HG02973 (cell line): ENCODE results near the gene IL13RA1.
A peak's percentile ranks its signal among the peaks of the same experiment; 100 is the strongest.
"Not testable (repeated sequence)": the region's sequence is repeated elsewhere in the genome, so short reads cannot be mapped to it uniquely, and the experiment has no call there.

ENCODE experiments used
- ATAC-seq: cut with Tn5 transposase; IDR thresholded peaks from one replicate; pipeline ENCODE4 v1.9.1; 2021; ENCODE audit warnings: moderate library complexity; ENCODE audit not compliant: unreplicated experiment

IL13RA1 gene

DNA sequence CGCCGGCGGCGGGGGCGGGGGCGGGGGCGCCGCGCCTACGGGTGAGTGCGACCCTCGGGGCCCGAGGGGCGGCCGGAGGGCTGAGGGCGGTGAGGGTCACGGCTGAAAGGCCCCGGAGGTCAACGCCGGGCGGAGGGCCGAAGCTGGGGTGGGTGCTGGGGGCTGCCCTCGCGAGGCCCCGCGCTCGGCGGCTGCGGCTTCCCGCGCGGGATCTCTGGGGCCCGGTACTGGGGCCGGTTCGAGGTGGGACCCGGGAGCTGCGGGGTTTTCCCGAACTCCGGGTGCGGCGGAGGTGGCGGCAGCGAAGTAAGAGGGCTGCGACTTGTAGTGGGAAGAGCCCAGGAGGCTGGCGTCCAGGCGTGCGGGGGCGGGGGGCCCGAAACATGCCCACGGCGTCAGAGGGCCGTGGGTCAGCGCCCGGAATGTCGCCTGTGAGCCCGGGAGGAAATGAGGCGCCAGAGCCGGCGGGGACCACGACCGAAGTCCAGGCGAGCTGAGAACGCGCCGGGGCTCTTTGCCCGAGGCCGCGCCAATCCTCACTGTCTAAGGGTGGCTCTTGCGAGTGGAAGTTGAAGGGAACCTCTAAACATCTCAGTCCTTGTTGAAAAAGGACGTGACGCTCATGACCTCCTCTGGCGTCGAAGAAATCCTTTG, 407 bp downstream of the IL13RA1 start:
- no peak for ATAC-seq

DNA sequence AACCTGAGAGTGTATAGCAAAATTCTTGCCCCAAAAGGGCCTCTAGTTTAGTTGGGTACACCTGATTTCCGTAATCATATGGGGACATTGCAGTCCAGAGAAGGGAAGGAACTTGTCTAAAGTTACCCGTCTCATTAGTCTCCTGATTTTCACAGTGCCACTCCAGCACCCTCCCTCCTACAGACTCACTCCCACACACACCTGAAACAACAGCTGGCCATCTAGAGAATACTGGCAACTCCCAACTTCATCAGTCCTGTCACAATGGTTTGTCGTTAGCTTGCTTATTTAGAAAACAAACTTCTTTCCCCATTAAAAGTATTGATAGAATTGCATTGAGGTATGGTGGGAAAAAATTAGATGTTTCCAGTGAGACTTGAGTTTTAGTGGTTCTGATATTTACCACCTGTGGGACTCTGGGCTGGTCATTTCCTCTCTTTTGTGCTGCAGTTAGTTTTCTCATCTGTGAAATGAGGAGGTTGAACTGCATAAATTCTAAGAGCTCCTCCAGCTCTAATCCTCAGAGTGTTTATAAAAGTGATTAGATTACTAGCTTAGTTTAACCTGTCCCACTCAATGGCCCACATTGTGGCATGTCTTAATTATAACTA, 1.7 kb downstream of the IL13RA1 start:
- no peak for ATAC-seq

DNA sequence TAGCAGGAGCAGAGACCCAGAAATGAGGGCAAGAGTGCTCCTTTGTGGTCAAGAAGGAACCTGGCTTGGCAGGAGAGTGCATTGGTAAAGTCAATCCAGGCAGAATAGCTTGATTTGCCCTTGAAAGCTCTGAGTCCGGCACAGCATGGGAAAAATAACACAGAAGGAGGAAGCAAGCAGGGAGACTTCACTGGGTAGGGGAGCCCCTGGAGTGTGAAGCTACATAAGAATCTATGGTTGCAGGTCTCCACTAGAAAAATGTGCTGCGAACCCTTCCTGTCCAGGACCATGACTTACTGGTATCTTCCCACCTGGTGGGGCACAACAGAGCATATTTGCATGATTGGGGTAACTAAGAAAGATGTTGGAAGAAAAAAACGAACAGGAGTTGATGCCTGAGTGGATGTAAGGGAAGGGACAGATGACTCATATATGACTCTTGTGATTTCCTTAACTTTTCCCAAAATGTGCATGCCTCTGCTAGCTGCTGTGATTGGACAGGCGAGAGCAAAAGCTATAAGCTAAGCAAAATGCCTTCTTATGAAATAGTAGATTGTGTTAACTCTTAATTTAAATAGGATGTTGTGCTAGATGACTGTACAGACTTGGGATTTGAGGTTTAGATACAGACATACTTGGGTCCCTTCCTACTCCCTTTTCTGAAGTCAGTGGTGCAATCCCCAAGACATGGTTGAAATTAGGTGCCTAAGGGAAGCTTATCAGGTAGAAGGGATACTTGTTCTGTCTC, 3.3 kb downstream of the IL13RA1 start:
- ATAC-seq = no peak

DNA sequence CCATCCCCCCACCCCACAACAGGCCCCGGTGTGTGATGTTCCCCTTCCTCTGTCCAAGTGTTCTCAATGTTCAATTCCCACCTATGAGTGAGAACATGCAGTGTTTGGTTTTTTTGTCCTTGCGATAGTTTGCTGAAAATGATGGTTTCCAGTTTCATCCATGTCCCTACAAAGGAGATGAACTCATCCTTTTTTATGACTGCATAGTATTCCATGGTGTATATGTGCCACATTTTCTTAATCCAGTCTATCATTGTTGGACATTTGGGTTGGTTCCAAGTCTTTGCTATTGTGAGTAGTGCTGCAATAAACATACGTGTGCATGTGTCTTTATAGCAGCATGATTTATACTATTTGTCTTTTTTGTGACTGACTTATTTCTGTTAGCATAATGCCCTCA, 5.1 kb downstream of the IL13RA1 start:
- not testable (repeated sequence) for ATAC-seq

DNA sequence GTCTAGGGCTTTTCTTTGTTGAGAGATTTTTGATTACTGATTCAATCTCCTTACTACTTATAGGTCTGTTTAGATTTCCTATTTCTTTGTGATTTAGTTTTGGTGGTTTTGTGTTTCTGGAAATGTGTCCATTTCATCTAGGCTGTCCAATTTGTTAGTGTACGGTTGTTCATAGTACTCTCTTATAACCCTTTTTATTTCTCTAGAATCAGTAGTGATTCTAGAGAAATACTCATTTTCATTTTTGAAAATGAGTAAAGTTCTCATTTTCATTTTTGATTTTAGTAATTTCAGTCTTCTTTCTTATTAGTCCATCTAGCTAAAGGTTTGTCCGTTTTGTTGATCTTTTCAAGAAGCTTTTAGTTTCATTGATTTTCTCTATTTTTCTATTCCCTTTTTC, 7.5 kb downstream of the IL13RA1 start:
- ATAC-seq = no peak

DNA sequence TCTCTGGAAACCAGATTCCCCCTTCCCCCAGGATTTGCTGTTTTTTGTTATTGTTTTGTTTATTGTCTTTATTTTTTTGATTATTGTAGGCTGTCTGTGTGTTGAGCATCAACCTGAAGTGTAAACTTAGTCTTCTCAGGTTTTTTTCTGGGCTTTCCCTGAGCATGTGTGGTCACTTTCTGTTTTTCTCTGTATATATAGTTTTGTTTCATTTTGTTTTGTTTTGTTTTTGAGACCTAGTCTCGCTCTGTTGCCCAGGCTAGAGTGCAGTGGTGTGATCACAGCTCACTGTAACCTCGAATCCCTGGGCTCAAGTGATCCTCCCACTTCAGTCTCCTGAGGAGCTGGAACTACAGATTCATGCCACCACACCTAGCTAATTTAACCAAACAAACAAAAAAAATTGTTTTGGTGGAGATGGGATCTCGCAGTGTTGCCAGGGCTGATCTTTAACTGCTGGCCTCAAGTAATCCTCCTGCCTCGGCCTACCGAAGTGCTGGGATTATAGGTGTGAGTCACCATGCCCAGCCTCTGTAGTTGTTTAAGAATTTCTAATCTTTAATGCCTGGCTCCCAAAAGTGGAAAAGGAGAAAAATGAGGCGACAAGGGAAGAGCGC, 9.1 kb downstream of the IL13RA1 start:
- ATAC-seq = peak; percentile 87

DNA sequence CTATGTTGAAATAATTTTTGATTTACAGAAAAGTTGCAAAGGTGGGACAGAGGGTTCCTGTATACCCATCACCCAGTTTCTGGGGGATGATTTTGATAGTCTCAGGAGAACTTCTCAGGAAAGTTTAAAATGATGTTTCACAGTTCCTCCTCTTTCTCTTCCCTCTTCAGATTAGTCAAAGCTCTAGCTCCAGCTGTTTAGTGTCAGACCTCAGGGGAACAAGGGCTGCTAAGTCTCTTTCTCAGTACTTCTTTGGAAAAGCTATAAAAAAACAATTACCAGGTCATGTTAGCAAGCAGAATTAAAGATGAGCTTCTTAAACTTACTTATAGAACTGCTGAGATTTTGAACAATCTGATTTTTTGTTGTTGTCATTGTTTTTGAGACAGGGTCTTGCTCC, 12.2 kb downstream of the IL13RA1 start:
- ATAC-seq = no peak

DNA sequence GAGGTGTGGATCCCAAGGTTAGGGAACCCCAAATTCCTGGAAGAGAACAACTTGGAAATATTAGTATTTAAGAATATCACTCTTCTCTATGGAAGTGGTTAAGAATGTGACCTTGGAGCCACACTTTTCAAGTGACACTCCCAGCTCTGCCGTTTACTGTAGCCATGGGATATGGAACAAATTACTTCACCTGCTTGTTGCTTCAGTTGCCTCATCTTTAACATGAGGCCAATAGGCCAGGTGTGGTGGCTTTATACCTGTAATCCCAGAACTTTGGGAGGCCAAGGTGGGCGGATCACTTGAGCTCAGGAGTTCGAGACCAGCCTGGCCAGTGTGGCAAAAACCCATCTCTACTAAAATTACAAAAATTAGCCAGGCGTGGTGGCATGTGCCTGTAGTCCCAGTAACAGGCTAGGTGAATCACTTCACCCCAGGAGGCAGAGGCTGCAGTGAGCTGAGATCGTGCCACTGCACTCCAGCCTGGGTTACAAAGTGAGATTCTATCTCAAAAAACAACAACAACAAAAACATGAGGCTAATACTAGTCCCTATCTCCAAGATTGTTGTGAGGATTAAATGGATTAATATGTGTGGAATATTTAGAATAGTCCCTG, 13.0 kb downstream of the IL13RA1 start:
- ATAC-seq = no peak

DNA sequence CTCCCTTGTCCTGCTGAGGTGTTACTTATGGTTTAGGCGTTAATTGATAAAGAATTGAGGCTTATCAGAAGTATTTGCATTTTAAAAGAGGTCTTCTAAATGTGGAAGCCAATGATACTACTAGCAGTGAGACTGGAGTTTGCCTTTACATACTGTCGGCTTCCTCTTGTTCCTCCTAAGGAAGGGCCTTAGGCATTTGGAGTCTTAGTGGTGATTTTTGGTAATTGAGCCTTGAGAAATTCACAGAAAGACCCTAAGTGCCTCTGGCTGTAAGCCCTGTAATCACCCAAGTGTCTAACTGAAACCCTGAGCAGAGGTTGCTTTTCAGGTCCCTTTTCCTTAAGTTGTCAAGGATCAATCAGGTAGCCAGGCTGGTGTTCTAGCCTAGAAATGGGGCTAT, 14.8 kb downstream of the IL13RA1 start:
- ATAC-seq = no peak

DNA sequence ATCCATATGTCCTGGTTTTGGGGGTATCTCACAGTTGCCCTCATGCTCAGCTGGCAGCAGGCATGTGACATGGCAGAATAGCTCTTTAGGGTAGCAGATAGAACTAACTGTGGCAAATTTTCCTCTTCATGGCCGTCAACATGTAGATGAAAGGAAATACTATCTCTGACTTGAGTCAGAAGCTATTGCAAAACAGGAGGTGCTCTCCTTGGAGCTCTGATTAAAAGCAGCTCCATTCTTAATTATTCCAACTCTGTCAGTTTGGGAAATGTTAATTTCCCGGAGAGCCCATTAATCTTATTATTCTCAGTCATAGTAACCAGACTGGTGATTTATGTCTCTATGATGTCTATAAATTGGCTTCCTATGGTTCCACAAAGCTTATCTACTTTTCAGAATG, 18.2 kb downstream of the IL13RA1 start:
- no peak for ATAC-seq

DNA sequence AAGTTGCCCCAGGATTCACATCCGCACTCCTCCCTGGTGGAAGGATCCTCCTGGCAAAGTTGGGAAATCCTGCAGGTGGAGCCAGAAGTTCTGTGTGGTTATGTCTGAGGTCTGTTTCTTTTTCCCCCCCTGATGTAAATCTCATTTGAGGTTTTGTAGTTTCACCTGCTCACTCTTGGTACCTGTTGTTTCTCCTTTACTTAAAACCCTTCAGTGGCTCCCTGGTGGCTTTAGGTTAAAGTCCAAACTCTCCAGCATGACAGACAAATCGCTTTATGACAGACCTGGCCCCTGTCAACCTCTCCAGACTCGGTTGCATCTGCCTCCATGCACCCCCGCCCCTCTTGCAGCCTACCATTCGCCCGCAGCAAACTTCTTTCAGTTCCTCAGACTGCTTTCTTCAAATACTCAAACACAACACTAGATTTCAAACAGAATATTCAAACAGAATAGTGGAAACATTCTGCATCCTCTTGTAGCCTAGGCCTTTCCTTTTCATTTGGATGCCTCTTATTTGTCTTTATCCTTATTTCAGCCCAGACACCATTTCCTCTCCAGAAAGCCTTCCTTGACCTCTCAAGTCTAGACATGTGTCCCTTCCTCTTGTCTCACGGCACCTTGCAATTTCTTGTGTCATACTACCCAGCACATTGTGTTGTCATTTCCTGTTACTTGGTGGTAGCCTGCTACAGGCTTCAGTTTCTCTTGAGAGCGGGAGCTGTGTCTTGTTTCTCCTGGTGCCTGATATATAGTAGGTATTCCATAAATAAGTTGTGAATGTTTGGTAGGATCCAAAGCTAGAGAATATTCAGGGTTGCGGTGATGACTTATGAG, 24.8 kb downstream of the IL13RA1 start:
- peak; percentile 88 for ATAC-seq

DNA sequence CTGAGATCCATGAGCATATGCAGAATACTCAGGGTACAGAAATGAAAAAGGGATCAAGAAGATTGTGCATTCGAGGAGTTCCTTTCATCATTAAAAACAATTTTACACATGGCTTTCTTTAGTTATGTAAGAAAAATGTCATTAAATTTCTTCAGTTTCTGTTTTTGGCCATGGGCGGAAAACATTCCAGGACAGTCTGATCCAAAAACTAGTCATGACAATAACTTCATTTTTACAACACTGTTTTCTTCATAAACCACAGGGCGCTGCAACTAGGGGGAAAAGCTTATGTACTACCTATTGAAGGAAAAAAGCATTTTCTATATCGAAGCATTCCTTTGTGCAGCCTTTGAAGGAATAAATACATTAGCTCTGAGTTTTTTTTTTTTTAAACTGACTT, 28.2 kb downstream of the IL13RA1 start:
- no peak for ATAC-seq

DNA sequence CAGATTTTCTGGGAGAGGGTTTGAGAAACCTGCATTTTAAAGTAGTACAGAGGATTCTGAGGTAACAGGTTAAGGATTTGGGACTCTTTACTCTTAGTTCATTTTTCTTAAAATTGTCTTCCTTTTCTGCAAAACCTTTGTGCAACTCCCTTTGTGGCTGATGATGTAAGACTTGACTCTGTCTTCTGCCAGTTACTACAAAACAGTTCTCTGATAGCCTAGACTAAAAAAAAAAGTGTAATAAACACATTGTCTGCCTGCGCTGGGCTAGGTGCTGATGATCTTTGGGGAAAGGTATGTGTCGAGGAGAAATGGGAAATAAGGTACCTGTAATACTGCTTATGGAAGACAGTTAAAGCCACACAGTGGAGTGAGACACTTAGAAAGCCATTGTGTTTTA, 28.7 kb downstream of the IL13RA1 start:
- no peak for ATAC-seq

DNA sequence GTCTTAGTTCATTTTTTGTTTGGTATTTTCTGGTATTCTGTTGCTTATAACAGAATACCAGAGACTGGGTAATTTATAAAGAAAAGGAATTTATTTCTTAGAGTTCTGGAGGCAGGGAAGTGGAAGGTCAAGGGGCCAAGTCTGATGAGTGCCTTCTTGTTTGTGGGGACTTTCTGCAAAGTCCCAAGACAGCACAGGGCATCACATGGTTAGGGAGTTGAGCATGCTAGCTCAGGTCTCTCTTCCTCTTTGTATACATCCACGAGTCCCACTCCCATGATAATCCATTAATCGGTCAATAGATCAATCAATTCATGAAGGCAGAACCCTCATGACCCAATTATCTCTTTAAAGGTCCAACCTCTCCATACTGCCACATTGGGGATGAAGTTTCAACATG, 31.1 kb downstream of the IL13RA1 start:
- no peak for ATAC-seq

DNA sequence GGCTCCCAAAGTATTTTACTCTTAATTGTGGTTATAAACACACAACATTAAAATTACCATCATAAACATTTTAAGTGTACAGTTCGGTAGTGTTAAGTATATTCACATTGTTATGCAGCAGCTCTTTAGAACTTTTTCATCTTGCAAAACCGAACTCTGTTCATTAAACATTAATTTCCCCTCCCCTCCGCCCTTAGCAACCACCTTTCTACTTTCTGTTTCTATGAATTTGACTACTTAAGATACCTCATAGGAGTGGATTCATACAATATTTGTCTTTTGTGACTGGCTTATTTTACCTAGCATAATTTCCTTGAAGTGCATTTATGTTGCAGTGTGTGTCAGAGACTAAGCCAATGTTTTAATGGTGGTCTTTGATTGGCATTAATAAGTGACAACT, 32.6 kb downstream of the IL13RA1 start:
- ATAC-seq = no peak

DNA sequence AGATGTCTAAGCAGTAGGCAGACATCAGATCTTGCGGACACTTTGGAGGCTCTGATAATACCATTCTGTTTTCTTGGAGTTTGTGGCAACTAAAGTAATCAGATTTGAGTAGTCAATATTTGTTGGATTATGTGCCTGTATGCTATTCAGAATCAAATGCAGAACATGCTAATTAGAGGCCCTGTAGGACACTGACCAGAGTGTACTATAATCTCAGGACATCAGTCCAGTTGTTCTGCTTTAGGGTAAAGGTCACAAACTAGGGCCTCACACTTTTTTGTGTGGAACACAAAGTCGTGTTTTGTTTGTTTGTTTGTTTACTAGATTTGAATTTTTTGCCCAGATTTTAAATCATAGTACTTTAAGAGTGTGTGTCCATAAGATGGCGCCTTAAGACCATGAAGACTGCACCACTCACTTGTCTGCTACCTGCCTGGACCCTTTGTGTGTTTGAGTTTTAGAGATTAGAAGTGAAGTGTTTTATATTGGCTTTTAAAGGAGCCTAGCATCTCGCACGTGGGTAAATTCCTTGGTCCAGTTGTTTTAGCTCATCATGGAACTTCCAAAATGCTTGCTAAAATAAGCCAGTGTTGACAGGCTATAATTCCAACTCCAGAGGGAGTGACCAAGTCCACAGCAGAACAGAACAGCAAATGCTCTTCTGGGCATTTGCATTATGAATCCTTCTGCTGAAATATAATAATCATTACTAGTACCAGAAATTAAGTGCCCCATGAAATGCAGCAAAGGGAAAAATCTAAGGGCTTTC, 34.7 kb downstream of the IL13RA1 start:
- no peak for ATAC-seq

DNA sequence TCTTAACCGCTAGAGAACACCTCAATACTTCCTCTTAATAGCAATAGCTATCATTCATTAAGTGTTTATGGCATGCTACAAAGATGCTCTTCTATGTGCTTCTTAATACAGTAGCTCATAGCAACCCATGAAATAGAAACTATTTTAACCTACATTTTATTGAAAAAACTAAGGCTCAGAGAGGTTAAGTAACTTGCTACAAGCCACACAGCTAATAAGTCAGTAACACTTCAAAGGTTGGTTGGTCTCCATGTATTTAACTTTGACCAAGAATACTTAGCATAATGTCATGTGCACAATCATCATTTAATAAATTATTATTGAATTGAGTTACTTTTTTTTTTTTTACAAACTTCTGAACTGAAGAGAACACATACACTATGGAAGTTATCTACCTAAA, 36.1 kb downstream of the IL13RA1 start:
- ATAC-seq = no peak

DNA sequence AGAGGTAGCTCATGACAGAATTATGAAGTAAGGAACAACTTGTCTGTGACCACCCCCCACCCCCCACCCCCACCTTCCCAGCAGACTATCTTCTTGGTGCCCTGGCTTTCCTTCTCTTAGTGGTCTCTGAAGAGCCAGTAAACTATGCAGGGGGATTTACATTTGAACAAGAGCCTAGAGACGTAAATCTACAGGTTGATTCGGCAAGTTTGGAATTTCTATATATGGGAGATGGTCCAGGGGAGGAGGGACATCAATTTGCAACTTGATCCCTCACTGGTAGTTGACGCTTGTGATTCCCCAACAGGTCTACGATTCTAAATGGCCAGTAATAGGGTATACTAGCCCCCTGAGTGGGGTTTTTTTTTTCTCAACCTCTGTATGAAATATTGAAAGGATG, 36.7 kb downstream of the IL13RA1 start:
- ATAC-seq = no peak

DNA sequence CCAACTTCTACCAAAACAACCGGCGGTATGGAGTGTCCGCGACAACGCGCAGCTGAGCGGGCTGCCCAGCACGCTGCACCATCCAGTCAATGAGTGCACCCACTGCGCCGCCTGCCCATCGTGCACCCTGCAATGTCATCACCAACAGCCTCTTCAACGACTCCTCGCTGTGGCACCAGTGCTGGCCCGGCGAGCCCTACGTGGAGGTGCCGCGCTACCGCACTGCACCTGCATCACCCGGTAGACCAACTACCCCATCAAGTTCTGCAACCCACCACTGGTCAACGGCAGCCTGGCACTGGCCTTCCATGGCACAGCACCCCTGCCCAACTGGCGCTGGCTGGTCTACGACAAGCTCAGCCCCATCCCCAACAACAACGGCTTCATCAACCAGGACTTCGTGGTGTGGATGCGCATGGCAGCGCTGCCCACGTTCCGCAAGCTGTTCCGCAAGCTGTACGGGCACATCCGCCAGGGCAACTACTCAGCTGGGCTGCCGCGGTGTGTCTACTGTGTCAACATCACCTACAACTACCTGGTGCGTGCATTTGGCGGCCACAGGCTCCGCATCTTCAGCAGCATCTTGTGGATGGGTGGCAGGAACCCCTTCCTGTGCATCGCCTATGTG, 42.8 kb downstream of the IL13RA1 start:
- ATAC-seq = no peak
